K562 (cell line): ENCODE data around the gene ENSA. TPM values are rescaled to one million over a fixed set of nuclear protein-coding genes. Genes with fewer than 3 reads are reported as not detected.

ENCODE experiments used
- ARHGAP35 ChIP-seq: fragments of 450-650 bp; IDR thresholded peaks from 2 replicates; pipeline ENCODE4 v1.6.1; 2018; ENCODE audit not compliant: partially characterized antibody
- BMI1 ChIP-seq: fragments of 150-350 bp; IDR thresholded peaks from 2 replicates; pipeline ENCODE4 v1.6.1; 2014; ENCODE audit warnings: low read length
- BRCA1 ChIP-seq, 2 experiments: fragments of 450-650 bp in 1 of 2; sonication (generic) in 1 of 2; formaldehyde crosslinking in 1 of 2; IDR thresholded peaks; 2 replicates each; pipeline versions ENCODE4 v1.5.0 to v1.6.1; 2017 to 2020; ENCODE audit warnings: mild to moderate bottlenecking in 1 of 2, missing genetic modification reagents in 1 of 2
- BRD9 ChIP-seq: fragments of 450-650 bp; IDR thresholded peaks from 2 replicates; pipeline ENCODE4 v1.6.1; 2018; ENCODE audit warnings: low read depth; ENCODE audit not compliant: partially characterized antibody
- CAMTA2 ChIP-seq: fragments of 250-450 bp; sonication (Bioruptor Pico); conservative IDR thresholded peaks from 2 replicates; pipeline ENCODE4 v1.5.1; 2022
- CHD1 ChIP-seq: fragments of 200-600 bp; sonication (generic); IDR thresholded peaks from one replicate; pipeline ENCODE4 v1.6.1; 2012; ENCODE audit warnings: mild to moderate bottlenecking, moderate library complexity, low read length, inconsistent platforms
- CREB5 ChIP-seq: fragments of 250-450 bp; sonication (Bioruptor Pico); IDR thresholded peaks from 2 replicates; pipeline ENCODE4 v1.5.0; 2020; ENCODE audit warnings: mild to moderate bottlenecking
- FOXP4 ChIP-seq: sonication (generic); formaldehyde crosslinking; IDR thresholded peaks from 2 replicates; pipeline ENCODE4 v1.8.0; 2022; ENCODE audit warnings: mild to moderate bottlenecking, missing genetic modification reagents, borderline replicate concordance
- MEF2A ChIP-seq: IDR thresholded peaks from 2 replicates; pipeline ENCODE4 v1.6.1; 2011; ENCODE audit warnings: low read depth, mild to moderate bottlenecking, low read length, moderate library complexity; ENCODE audit not compliant: control insufficient read depth
- MXD1 ChIP-seq: fragments of 250-450 bp; sonication (Bioruptor Pico); IDR thresholded peaks from 2 replicates; pipeline ENCODE4 v1.8.0; 2021; ENCODE audit warnings: borderline replicate concordance, mild to moderate bottlenecking, moderate library complexity; ENCODE audit not compliant: poor library complexity, severe bottlenecking
- NFRKB ChIP-seq: fragments of 450-650 bp; IDR thresholded peaks from 2 replicates; pipeline ENCODE4 v1.6.1; 2016; ENCODE audit warnings: low read depth
- NR1H2 ChIP-seq: sonication (generic); formaldehyde crosslinking; IDR thresholded peaks from 2 replicates; pipeline ENCODE4 v1.4.0; 2020; ENCODE audit warnings: mild to moderate bottlenecking, missing genetic modification reagents
- OTX1 ChIP-seq: fragments of 450-650 bp; formaldehyde crosslinking; IDR thresholded peaks from 2 replicates; pipeline ENCODE4 v1.4.0; 2022; ENCODE audit warnings: mild to moderate bottlenecking
- PHF21A ChIP-seq: fragments of 450-650 bp; IDR thresholded peaks from 2 replicates; pipeline ENCODE4 v1.6.1; 2017; ENCODE audit warnings: low read depth, borderline replicate concordance
- PREB ChIP-seq: sonication (generic); formaldehyde crosslinking; IDR thresholded peaks from 2 replicates; pipeline ENCODE4 v1.8.1; 2023; ENCODE audit warnings: mild to moderate bottlenecking, missing genetic modification reagents
- RBBP5 ChIP-seq: fragments of 200-600 bp; sonication (generic); IDR thresholded peaks from 2 replicates; pipeline ENCODE4 v1.6.1; 2012; ENCODE audit warnings: borderline replicate concordance, mild to moderate bottlenecking, low read length, control low read depth, inconsistent platforms; ENCODE audit not compliant: insufficient read depth, poor library complexity, severe bottlenecking
- SNRNP70 ChIP-seq: fragments of 200-400 bp; formaldehyde crosslinking; optimal IDR thresholded peaks from 2 replicates; pipeline ENCODE3; 2017; ENCODE audit warnings: low read depth, low read length
- SREBF1 ChIP-seq: fragments of 150-350 bp; IDR thresholded peaks from 2 replicates; pipeline ENCODE4 v1.6.1; 2014; ENCODE audit warnings: antibody characterized with exemption, low read depth, low read length, borderline replicate concordance
- TBL1XR1 ChIP-seq, 2 experiments: IDR thresholded peaks; 2 replicates each; pipeline ENCODE4 v1.6.1; 2012; ENCODE audit warnings: improper control_type of control experiment in 2 of 2, low read length in 2 of 2, mild to moderate bottlenecking in 1 of 2
- ZBTB1 ChIP-seq: sonication (generic); formaldehyde crosslinking; IDR thresholded peaks from 2 replicates; pipeline ENCODE4 v1.8.1; 2023; ENCODE audit warnings: missing genetic modification reagents, low read depth, mild to moderate bottlenecking, borderline replicate concordance
- ZNF445 ChIP-seq: fragments of 250-450 bp; sonication (Bioruptor Pico); IDR thresholded peaks from 2 replicates; pipeline ENCODE4 v1.4.0; 2020; ENCODE audit warnings: low read depth, mild to moderate bottlenecking, moderate library complexity
- ZNF785 ChIP-seq: fragments of 250-450 bp; sonication (Bioruptor Pico); IDR thresholded peaks from 2 replicates; pipeline ENCODE4 v1.4.0; 2020; ENCODE audit warnings: mild to moderate bottlenecking
- ZNF830 ChIP-seq: fragments of 250-450 bp; sonication (Bioruptor Pico); IDR thresholded peaks from 2 replicates; pipeline ENCODE4 v1.5.0; 2021; ENCODE audit warnings: mild to moderate bottlenecking
- polyA plus RNA-seq, 8 experiments: library from polyadenylated mRNA; depleted of rRNA in 4 of 8; stranded (reverse) in 5 of 8; unstranded in 3 of 8; fragments of >200 nt; fragmentation: Nextera tagmentation in 2 of 8; fragmentation: Illumina TruSeq in 1 of 8; extraction: Ambion mirVana in 2 of 8; extraction: Trizol in 1 of 8; gene quantifications; 2 replicates each; pipeline versions ENCODE4 v1.2.1 to v1.2.3, GENCODE V29; 2011 to 2014; ENCODE audit warnings: inconsistent platforms in 1 of 8, missing spikeins in 1 of 8
- total RNA-seq, 7 experiments: library from RNA; depleted of rRNA in 6 of 7; stranded (reverse); fragments of >200 nt in 6 of 7; fragmentation: Illumina TruSeq in 2 of 7; extraction: Trizol in 2 of 7; gene quantifications; 2 replicates each; pipeline versions ENCODE4 v1.2.1 to v1.2.3, GENCODE V29; 2011 to 2021; ENCODE audit warnings: low replicate concordance in 1 of 7

Gene ENSA
- total and polyA plus RNA-seq, 9 of the 15 experiments (the other 6 are each of a cell fraction or from before 2014, with no cell fraction given), result 68.1 to 605 (median 188) TPM

- TF ChIP-seq TBL1XR1 (IDR thresholded peaks at IDR 0.05; ENCODE audit: low read length in 2 of 2), result peak in 1 of 2 experiments; percentile 35; a peak in 2 of 4 replicates
- TF ChIP-seq FOXP4 (CRISPR knock-in tag), result peak; percentile 64; the same call in 1 of the 2 replicates
- no peak for TF ChIP-seq SREBF1
- TF ChIP-seq MXD1 (CRISPR knock-in tag), result peak; percentile 49
- no peak for TF ChIP-seq BRCA1 (IDR thresholded peaks at IDR 0.05)
- TF ChIP-seq BRCA1 (CRISPR knock-in tag; IDR thresholded peaks at IDR 0.05), result no peak
- peak; percentile 22; the same call in 1 of the 2 replicates for TF ChIP-seq PREB (CRISPR knock-in tag)
- no peak for TF ChIP-seq SNRNP70
- peak; percentile 20 for TF ChIP-seq CHD1
- no peak for TF ChIP-seq BMI1
- no peak for TF ChIP-seq MEF2A
- no peak for TF ChIP-seq NFRKB
- 0 out of 2 replicates have a peak, but pooled peaks have one; percentile 46 for TF ChIP-seq CREB5 (CRISPR knock-in tag)
- no peak for TF ChIP-seq OTX1
- TF ChIP-seq ZNF785 (CRISPR knock-in tag), result no peak
- TF ChIP-seq CAMTA2 (CRISPR knock-in tag), result no peak
- TF ChIP-seq NR1H2 (CRISPR knock-in tag), result no peak
- no peak for TF ChIP-seq BRD9
- TF ChIP-seq ZBTB1 (CRISPR knock-in tag), result peak; percentile 53; the same call in 1 of the 2 replicates
- TF ChIP-seq RBBP5, result peak; percentile 77
- no peak for TF ChIP-seq PHF21A
- TF ChIP-seq ZNF830 (CRISPR knock-in tag), result no peak
- TF ChIP-seq ZNF445 (CRISPR knock-in tag), result no peak
- TF ChIP-seq ARHGAP35, result no peak
These were observed 50.9 kb downstream of the ENSA start (continued) for GRCh38 chr1:150578272-150579109.
